ENCODE measurements around the gene FABP7. TPM values are rescaled to one million over a fixed set of nuclear protein-coding genes. Genes with fewer than 3 reads are reported as not detected.
"Not testable (repeated sequence)": the region's sequence is repeated elsewhere in the genome, so short reads cannot be mapped to it uniquely, and the experiment has no call there.

The FABP7 gene
- total and polyA plus RNA-seq, 2 donors, result 0.63 TPM; not detected in 1

- H3K4me3 ChIP-seq (ENCODE audit: low read depth, low read length); H3K36me3 ChIP-seq (ENCODE audit: insufficient read depth); H3K27ac ChIP-seq (ENCODE audit: low read depth); H3K4me1 ChIP-seq (ENCODE audit: insufficient read depth); DNase-seq (ENCODE audit: extremely low spot score): not testable (repeated sequence)
- 78% methylated on average over 5 of the region's 5 CpGs for WGBS
Measured at GRCh38 chr6:122748945-122749344, 30.6 kb upstream of the FABP7 start.

DNA sequence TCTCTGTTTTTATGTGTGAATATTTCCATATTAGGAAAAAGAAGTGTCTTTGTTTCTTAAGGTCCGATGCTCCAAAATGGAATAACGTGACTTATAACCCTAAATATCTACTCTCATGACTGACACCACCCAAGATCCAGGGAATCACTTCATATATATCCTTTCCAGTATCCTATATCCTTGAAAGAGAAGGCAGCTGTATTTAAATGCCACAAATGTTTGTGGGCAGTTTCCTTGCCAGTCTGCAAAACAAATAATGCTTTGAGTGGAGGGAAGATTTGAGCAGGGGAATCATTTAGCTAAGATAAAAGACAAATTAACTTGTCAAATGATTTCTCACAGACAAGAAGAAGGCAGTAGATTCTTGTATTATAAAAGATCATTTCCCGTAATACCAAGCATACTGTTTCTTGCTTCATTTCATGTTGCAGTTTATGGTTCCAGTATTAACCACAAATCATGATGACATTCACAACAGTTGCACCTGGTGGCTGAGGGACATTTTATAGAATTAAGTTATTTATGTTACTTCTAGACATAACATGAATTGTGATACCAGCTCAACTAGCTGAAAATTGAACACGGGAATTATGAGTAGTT, 30.0 kb upstream of the FABP7 start:
- Histone ChIP-seq H3K4me3 (ENCODE audit: low read depth, low read length) (no peak overlapping the region), H3K27ac (ENCODE audit: low read depth) (no peak overlapping the region), H3K4me1 (ENCODE audit: insufficient read depth) (no peaks in the 10 kb centered on the region), H3K36me3 (ENCODE audit: insufficient read depth) (no peaks in the 10 kb centered on the region)
- WGBS, result 86% methylated on average over 4 of the region's 4 CpGs
- no peak for DNase-seq (ENCODE audit: extremely low spot score)

GRCh38 chr6:122751326-122751725, 28.2 kb upstream of the FABP7 start:
- Histone ChIP-seq H3K4me3 (ENCODE audit: low read depth, low read length) (no peak overlapping the region), H3K36me3 (ENCODE audit: insufficient read depth) (no peaks in the 10 kb centered on the region), H3K27ac (ENCODE audit: low read depth) (no peak overlapping the region), H3K4me1 (ENCODE audit: insufficient read depth) (no peaks in the 10 kb centered on the region)
- WGBS, result 77% methylated on average over 3 of the region's 3 CpGs
- DNase-seq (ENCODE audit: extremely low spot score), result no peak

DNA sequence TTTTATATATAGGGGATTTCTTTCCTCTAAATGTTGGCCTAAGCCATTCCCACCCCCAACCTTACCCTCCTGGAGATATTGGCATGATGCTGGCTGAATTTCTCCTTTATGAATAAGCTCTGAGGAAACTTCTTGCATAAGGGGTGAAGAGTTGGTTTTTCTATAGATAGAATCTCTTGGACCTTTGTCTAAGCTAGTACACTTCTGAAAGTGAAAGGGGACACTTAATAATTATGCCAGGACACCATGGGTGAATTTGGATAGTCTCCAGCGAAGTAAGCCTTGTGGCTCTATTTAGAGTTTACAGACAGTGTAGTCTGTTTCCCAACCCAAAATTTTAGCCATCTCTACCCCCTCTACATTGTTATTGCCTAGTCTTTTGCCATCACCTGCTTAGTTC, 27.1 kb upstream of the FABP7 start:
- DNase-seq (ENCODE audit: extremely low spot score), result no peak
- Histone ChIP-seq H3K4me1 (ENCODE audit: insufficient read depth) (no peaks in the 10 kb centered on the region), H3K36me3 (ENCODE audit: insufficient read depth) (no peaks in the 10 kb centered on the region), H3K27ac (ENCODE audit: low read depth) (no peak overlapping the region), H3K4me3 (ENCODE audit: low read depth, low read length) (no peak overlapping the region)
- WGBS, result 51% methylated on average over 1 of the region's 1 CpG

- Histone ChIP-seq H3K36me3 (ENCODE audit: insufficient read depth) (no peaks in the 10 kb centered on the region), H3K4me3 (ENCODE audit: low read depth, low read length) (no peak overlapping the region), H3K27ac (ENCODE audit: low read depth) (no peak overlapping the region), H3K4me1 (ENCODE audit: insufficient read depth) (no peaks in the 10 kb centered on the region)
- DNase-seq (ENCODE audit: extremely low spot score), result no peak
- 89% methylated on average over 10 of the region's 10 CpGs for WGBS
Measured at GRCh38 chr6:122753000-122753687, 26.4 kb upstream of the FABP7 start.

GRCh38 chr6:122753688-122754056, 25.8 kb upstream of the FABP7 start:
- WGBS, result 49% methylated on average over 5 of the region's 5 CpGs
- H3K27ac ChIP-seq (ENCODE audit: low read depth), result no peak overlapping the region
- H3K4me3 ChIP-seq (ENCODE audit: low read depth, low read length), result no peak overlapping the region
- DNase-seq (ENCODE audit: extremely low spot score), result no peak
- H3K36me3 ChIP-seq (ENCODE audit: insufficient read depth), result no peaks in the 10 kb centered on the region
- H3K4me1 ChIP-seq (ENCODE audit: insufficient read depth), result no peaks in the 10 kb centered on the region

GRCh38 chr6:122754191-122754731, 25.3 kb upstream of the FABP7 start:
- Histone ChIP-seq H3K4me1 (ENCODE audit: insufficient read depth) (no peaks in the 10 kb centered on the region), H3K36me3 (ENCODE audit: insufficient read depth) (no peaks in the 10 kb centered on the region), H3K4me3 (ENCODE audit: low read depth, low read length) (no peak overlapping the region), H3K27ac (ENCODE audit: low read depth) (no peak overlapping the region)
- 78% methylated on average over 5 of the region's 5 CpGs for WGBS
- DNase-seq (ENCODE audit: extremely low spot score), result no peak

DNA sequence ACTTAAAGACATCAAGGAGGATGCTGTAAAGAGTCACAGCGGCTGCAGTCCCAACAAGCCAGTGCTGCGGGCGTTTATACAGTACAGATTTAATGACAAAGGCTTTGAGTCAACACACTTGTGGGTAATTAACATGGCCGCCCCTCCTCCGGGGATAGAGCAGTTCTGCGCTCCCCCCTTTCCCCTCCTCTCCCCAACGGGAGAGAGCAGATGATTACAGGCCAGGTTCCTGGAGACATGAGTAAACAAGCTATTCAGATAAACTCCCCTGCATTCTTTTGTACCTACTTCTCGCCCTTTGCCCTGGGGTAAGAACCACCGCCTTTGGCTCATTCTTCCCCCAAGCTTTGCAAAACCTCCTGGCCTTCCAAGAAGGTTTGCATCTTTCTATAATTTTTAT, 23.6 kb upstream of the FABP7 start:
- WGBS, result 65% methylated on average over 9 of the region's 9 CpGs
- H3K27ac ChIP-seq (ENCODE audit: low read depth), result no peak overlapping the region
- no peak for DNase-seq (ENCODE audit: extremely low spot score)
- H3K4me3 ChIP-seq (ENCODE audit: low read depth, low read length), result no peak overlapping the region
- no peaks in the 10 kb centered on the region for H3K36me3 ChIP-seq (ENCODE audit: insufficient read depth)
- H3K4me1 ChIP-seq (ENCODE audit: insufficient read depth), result no peaks in the 10 kb centered on the region

DNA sequence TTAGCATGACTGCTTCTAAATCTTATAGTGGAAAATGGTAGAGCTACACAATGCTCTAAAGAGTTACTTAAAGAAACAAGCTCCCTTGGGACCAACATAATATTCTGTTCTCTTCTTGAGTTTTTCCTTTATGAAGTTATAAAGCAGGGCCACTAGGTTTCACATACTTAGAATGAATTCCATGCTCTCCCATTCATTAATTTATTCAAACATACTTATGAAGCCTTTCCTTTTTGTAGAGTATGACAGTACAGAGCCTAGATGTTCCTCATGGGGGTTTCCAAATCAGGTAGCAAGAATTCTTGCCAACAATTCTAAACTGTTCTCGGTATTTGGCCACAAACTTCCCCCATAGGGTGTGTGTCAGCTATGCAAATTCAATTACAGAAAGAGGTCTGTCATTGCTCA, 20.6 kb upstream of the FABP7 start:
- no peak overlapping the region for H3K4me3 ChIP-seq (ENCODE audit: low read depth, low read length)
- H3K27ac ChIP-seq (ENCODE audit: low read depth), result no peak overlapping the region
- H3K36me3 ChIP-seq (ENCODE audit: insufficient read depth), result no peaks in the 10 kb centered on the region
- no peaks in the 10 kb centered on the region for H3K4me1 ChIP-seq (ENCODE audit: insufficient read depth)
- DNase-seq (ENCODE audit: extremely low spot score), result no peak
- 56% methylated on average over 1 of the region's 1 CpG for WGBS

GRCh38 chr6:122760330-122760729, 19.2 kb upstream of the FABP7 start:
- no peak for DNase-seq (ENCODE audit: extremely low spot score)
- H3K27ac ChIP-seq (ENCODE audit: low read depth), result no peak overlapping the region
- H3K4me1 ChIP-seq (ENCODE audit: insufficient read depth), result no peaks in the 10 kb centered on the region
- no peaks in the 10 kb centered on the region for H3K36me3 ChIP-seq (ENCODE audit: insufficient read depth)
- no peak overlapping the region for H3K4me3 ChIP-seq (ENCODE audit: low read depth, low read length)

DNA sequence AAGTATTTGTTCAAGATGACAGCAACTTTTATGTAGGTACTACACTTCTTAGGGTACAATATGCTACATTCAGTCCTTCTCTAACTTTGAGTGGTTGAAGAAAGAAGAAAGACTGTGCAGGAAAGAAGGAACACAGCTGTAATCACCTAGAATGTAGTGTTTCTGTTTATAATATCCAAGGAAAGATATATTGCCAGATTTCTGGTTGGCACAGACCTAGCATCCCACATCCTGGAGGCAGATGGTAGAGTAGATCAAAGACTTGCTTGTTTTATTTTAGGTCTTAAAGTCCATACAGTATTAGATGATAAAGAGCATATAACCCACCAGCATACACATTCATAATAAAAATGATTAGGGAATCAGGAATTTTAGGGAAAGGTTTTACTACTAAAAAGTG, 13.3 kb upstream of the FABP7 start:
- no peaks in the 10 kb centered on the region for H3K36me3 ChIP-seq (ENCODE audit: insufficient read depth)
- DNase-seq (ENCODE audit: extremely low spot score), result no peak
- H3K4me3 ChIP-seq (ENCODE audit: low read depth, low read length), result no peak overlapping the region
- no peaks in the 10 kb centered on the region for H3K4me1 ChIP-seq (ENCODE audit: insufficient read depth)
- H3K27ac ChIP-seq (ENCODE audit: low read depth), result no peak overlapping the region

DNA sequence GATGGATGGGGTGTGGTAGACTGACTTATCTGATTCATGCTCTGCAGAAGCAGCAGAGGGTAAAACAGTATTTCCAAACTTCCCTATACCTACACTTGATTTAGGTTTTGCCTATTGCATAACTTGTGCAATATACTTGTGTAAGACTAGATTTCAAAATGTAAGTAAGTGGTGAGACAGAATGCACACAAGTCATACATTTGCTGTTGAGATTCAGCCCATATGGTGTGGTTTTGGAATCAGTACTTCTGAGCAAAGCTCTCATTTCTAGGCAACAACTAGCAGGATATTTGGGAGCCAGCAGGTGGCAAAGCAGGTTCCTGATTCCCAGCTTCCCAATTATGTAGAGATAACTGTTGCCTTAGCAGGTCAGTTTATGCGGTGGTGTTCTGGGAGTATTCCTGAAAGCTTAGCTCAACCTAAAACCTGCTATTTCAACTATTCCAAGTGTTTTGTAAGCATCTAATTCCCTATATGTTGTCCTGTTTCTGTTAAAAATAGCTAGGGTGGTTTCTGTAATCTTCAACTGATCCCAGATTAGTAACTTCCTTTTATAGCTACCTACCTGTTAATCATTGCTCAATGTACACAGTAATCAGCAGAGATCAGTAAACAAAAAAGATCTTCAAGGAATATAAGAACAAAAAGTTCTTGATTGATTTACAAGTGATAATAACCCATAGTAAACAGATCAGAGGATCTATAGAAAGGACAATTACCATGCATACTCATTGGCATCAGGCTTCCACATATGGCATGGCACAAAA, 8.5 kb upstream of the FABP7 start:
- no peak for DNase-seq (ENCODE audit: extremely low spot score)
- Histone ChIP-seq H3K4me3 (ENCODE audit: low read depth, low read length) (no peak overlapping the region), H3K36me3 (ENCODE audit: insufficient read depth) (no peaks in the 10 kb centered on the region), H3K4me1 (ENCODE audit: insufficient read depth) (no peaks in the 10 kb centered on the region), H3K27ac (ENCODE audit: low read depth) (no peak overlapping the region)
- WGBS, result 61% methylated on average over 1 of the region's 1 CpG

GRCh38 chr6:122772724-122773415, 6.6 kb upstream of the FABP7 start:
- Histone ChIP-seq H3K36me3 (ENCODE audit: insufficient read depth) (no peaks in the 10 kb centered on the region), H3K4me3 (ENCODE audit: low read depth, low read length) (no peak overlapping the region), H3K4me1 (ENCODE audit: insufficient read depth) (no peaks in the 10 kb centered on the region), H3K27ac (ENCODE audit: low read depth) (no peak overlapping the region)
- WGBS, result 82% methylated on average over 3 of the region's 3 CpGs
- DNase-seq (ENCODE audit: extremely low spot score), result no peak

Measured in urinary bladder (tissue), 4 donors.